Heart left ventricle (tissue), 13 donors: Measurements from ENCODE around the gene MESP1.

ENCODE experiments used
- CTCF ChIP-seq, 12 donors: fragments of 200-600 bp; sonication (generic) in 4 of 12; IDR thresholded peaks; one replicate each; pipeline versions ENCODE4 v1.5.0 to v1.8.0; 2018 to 2022; ENCODE audit warnings: antibody characterized with exemption in 12 of 12, mild to moderate bottlenecking in 5 of 12
- POLR2A ChIP-seq, 2 donors: fragments of 450-650 bp; IDR thresholded peaks; one replicate each; pipeline ENCODE4 v1.6.1; 2017; ENCODE audit warnings: antibody characterized with exemption in 2 of 2, mild to moderate bottlenecking in 2 of 2, moderate library complexity in 2 of 2
- donor health status: ischemic (EF 13 %, LVEDD 7.1; RV severe dilation, severe dysfunction).
- donor health status: DM: no; HTN: yes; CAD: no.
- donor health status: DM: no; HTN: no; CAD: no.
- donor health status: ischemic (EF 25% LVEDD 6.9; RV normal size, moderate dysfunction).
- donor health status: ischemic (EF 25% LVEDD 5.7; RV mildly dilated, moderate dysfunction).
- donor health status: ischemic (EF 35%, LVEDD 5.7; RV mildly dilated, moderate dysfunction).
- donor health status: nonischemic (EF 11% LVEDD 7.7; RV severe dilation, severe dysfunction).
- donor health status: DM: yes; HTN: yes; CAD: no.
- donor health status: PGD.
- donor health status: ischemic (EF 29% LVEDD 5.4; RV normal size, mild dysfunction).
- donor health status: nonischemic (EF 23%, LVEDD 6.1; RV moderate dilation, normal function).

GRCh38 chr15:89725064-89725463, 26.0 kb downstream of the MESP1 start:
- no peak for TF ChIP-seq CTCF (IDR thresholded peaks at IDR 0.05)
- TF ChIP-seq POLR2A (IDR thresholded peaks at IDR 0.05) = no peak
